ENCODE data around the gene CDK11A.
"Not testable (repeated sequence)": the region's sequence is repeated elsewhere in the genome, so short reads cannot be mapped to it uniquely, and the experiment has no call there.

Gene CDK11A

DNA sequence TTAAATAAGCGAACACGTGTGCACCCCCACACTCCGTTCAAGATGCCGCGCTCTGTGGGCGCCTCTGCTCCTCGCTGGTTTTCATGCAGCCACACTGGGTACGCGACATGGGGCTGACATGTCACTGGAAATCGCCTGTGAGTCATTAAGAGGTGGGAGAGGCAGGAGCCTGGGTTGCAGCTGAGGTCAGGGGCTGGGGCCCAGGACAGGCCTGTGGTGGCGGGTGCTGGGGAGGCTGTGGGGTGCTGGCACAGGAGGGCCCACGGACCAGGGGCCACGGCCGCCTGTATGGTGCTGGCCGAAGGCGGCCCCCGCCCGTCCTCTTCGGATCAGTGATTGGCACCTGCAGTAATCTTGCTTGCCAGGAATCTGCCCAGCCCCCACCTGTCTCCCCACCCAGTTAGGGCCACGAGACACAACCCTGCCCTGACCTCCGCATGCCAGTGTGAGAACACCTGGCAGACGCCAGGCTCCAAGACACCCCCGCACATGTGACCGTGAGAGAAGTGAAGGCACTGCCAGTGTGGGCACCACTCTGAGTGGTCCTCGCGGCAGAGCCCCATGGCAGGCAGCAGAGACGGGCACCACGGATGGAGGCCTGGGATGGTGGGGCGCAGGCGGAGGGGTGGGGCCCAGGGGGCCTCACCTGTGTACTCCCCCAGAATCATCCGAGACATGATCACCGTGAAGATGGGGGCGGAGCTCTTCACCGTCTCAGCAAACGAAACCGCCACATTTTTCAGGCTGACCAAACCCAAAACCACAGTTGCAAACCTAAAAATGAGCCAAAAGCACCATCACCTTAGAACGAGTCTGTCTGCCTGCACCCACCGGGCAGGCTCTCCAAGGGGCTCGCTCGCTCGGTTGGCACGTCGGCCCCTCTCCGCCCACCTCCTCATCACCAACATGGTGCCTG is 13.8 kb upstream of the CDK11A start:
- not testable (repeated sequence) for H3K36me3 ChIP-seq (ENCODE audit: insufficient read depth, low read length); H3K4me3 ChIP-seq (ENCODE audit: low read depth, low read length); H3K4me1 ChIP-seq (ENCODE audit: control insufficient read depth, insufficient read depth, low read length, unreplicated experiment); H3K27ac ChIP-seq (ENCODE audit: low read depth, low read length); H3K79me2 ChIP-seq (ENCODE audit: control insufficient read depth, insufficient read depth, low read length, unreplicated experiment); H3K27me3 ChIP-seq (ENCODE audit: insufficient read depth, low read length); H2AFZ ChIP-seq (ENCODE audit: low read length, unreplicated experiment)

DNA sequence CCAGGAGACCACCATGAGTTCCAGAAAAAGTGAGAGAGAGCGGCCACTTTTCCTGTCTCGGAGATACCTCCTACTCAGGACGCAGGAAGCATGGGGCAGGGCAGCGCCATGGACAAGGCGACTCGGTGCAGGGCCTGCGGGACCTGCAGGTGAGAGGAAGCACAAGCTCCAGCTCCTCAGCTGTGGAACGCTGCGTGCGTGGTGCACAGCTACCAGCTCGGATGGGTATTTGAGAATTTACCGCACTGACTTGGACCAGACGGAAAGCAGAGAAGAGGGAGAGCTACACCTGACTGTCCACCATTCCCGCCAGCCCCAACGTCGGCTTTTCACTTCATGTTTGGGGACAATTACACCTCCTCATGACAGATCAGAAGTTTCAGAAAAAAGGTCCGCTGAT is 8.2 kb upstream of the CDK11A start:
- Histone ChIP-seq H3K27ac (ENCODE audit: low read depth, low read length) (no peak overlapping the region), H3K36me3 (ENCODE audit: insufficient read depth, low read length) (peaks cover 3% of the 10 kb centered on the region; the same call in 1 of the 2 replicates), H3K27me3 (ENCODE audit: insufficient read depth, low read length) (no peaks in the 10 kb centered on the region), H2AFZ (ENCODE audit: low read length, unreplicated experiment) (no peak overlapping the region), H3K79me2 (ENCODE audit: control insufficient read depth, insufficient read depth, low read length, unreplicated experiment) (no peaks in the 10 kb centered on the region), H3K4me3 (ENCODE audit: low read depth, low read length) (no peak overlapping the region), H3K4me1 (ENCODE audit: control insufficient read depth, insufficient read depth, low read length, unreplicated experiment) (peaks cover 13% of the 10 kb centered on the region)

GRCh38 chr1:1730870-1731269 is 6.7 kb upstream of the CDK11A start:
- Histone ChIP-seq H3K27me3 (ENCODE audit: insufficient read depth, low read length) (no peaks in the 10 kb centered on the region), H3K36me3 (ENCODE audit: insufficient read depth, low read length) (peaks cover 3% of the 10 kb centered on the region; the same call in 1 of the 2 replicates)

DNA sequence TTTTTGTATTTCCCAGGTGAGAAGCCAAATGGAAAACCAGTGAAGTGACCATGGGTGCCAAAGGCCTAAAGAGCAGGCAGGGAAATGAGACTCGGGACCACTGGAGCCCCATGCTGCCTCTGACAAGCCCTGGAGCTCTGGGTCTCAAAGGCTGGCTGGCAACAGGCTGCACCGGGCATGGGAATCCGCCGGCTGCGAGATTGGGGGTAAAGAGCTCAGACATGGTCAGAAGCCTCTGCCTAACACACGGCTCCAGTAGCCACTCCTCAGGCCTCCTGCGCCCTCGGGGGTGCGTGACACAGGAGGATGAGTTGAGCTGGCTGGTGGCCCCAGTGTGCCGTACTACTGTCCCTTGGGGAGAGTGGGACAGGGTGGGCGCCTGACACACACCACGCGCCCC is 6.1 kb upstream of the CDK11A start:
- H3K27me3 ChIP-seq (ENCODE audit: insufficient read depth, low read length); H3K36me3 ChIP-seq (ENCODE audit: insufficient read depth, low read length); H3K79me2 ChIP-seq (ENCODE audit: control insufficient read depth, insufficient read depth, low read length, unreplicated experiment); H3K4me3 ChIP-seq (ENCODE audit: low read depth, low read length); H3K27ac ChIP-seq (ENCODE audit: low read depth, low read length); H2AFZ ChIP-seq (ENCODE audit: low read length, unreplicated experiment): not testable (repeated sequence)
- H3K4me1 ChIP-seq (ENCODE audit: control insufficient read depth, insufficient read depth, low read length, unreplicated experiment), result peaks cover 13% of the 10 kb centered on the region

More at GRCh38 chr1:1730870-1731269, 6.7 kb upstream of the CDK11A start:
- Histone ChIP-seq H2AFZ (ENCODE audit: low read length, unreplicated experiment) (no peak overlapping the region), H3K27ac (ENCODE audit: low read depth, low read length) (no peak overlapping the region), H3K79me2 (ENCODE audit: control insufficient read depth, insufficient read depth, low read length, unreplicated experiment) (no peaks in the 10 kb centered on the region), H3K4me1 (ENCODE audit: control insufficient read depth, insufficient read depth, low read length, unreplicated experiment) (peaks cover 13% of the 10 kb centered on the region), H3K4me3 (ENCODE audit: low read depth, low read length) (no peak overlapping the region)

DNA sequence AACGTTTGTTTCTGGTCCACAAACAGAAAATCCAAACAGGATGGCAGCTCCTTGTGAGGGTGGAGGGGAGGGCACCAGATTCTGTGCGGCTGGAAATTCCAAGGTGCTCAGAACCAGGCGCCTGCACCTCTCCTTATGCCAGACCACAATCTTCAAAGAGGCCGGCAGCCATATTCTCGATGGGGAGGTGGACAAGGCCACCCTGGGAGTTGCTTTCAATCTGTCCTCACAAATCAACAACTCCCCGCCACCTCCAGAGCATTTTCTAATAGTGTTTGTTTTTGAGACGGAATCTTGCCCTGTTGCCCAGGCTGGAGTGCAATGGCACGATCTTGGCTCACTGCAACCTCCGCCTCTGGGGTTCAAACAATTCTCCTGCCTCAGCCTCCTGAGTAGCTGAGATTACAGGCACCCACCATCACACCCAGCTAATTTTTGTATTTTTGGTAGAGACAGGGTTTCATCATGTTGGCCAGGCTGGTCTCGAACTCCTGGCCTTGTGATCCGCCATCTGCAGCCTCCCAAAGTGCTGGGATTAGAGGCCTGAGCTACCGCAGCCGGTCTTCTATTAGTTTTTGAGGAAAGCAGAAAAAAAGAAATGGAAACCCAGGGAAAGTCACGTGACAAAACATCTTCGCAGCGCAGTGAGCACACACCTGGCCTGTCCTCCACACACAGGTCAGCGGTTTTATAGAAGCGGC is 5.1 kb upstream of the CDK11A start:
- not testable (repeated sequence) for H3K27me3 ChIP-seq (ENCODE audit: insufficient read depth, low read length); H2AFZ ChIP-seq (ENCODE audit: low read length, unreplicated experiment); H3K79me2 ChIP-seq (ENCODE audit: control insufficient read depth, insufficient read depth, low read length, unreplicated experiment); H3K4me3 ChIP-seq (ENCODE audit: low read depth, low read length); H3K36me3 ChIP-seq (ENCODE audit: insufficient read depth, low read length)
- H3K27ac ChIP-seq (ENCODE audit: low read depth, low read length), result peak overlapping the region; percentile 95
- peaks cover 13% of the 10 kb centered on the region for H3K4me1 ChIP-seq (ENCODE audit: control insufficient read depth, insufficient read depth, low read length, unreplicated experiment)

- H3K27me3 ChIP-seq (ENCODE audit: insufficient read depth, low read length); H3K36me3 ChIP-seq (ENCODE audit: insufficient read depth, low read length); H3K79me2 ChIP-seq (ENCODE audit: control insufficient read depth, insufficient read depth, low read length, unreplicated experiment): not testable (repeated sequence)
- H3K27ac ChIP-seq (ENCODE audit: low read depth, low read length), result peak overlapping the region; percentile 95
- peak overlapping the region; percentile 92 for H2AFZ ChIP-seq (ENCODE audit: low read length, unreplicated experiment)
- H3K4me3 ChIP-seq (ENCODE audit: low read depth, low read length), result peak overlapping the region; percentile 65; the same call in 1 of the 2 replicates
- H3K4me1 ChIP-seq (ENCODE audit: control insufficient read depth, insufficient read depth, low read length, unreplicated experiment), result peaks cover 13% of the 10 kb centered on the region
These were observed 4.3 kb upstream of the CDK11A start for GRCh38 chr1:1728308-1729005.

GRCh38 chr1:1727131-1727651 is 3.0 kb upstream of the CDK11A start:
- not testable (repeated sequence) for H3K27ac ChIP-seq (ENCODE audit: low read depth, low read length); H3K4me3 ChIP-seq (ENCODE audit: low read depth, low read length)
- H3K4me1 ChIP-seq (ENCODE audit: control insufficient read depth, insufficient read depth, low read length, unreplicated experiment), result peaks cover 13% of the 10 kb centered on the region

GRCh38 chr1:1726088-1726487 is 1.9 kb upstream of the CDK11A start:
- not testable (repeated sequence) for H3K4me3 ChIP-seq (ENCODE audit: low read depth, low read length); H3K79me2 ChIP-seq (ENCODE audit: control insufficient read depth, insufficient read depth, low read length, unreplicated experiment); H3K36me3 ChIP-seq (ENCODE audit: insufficient read depth, low read length); H3K27me3 ChIP-seq (ENCODE audit: insufficient read depth, low read length); H3K27ac ChIP-seq (ENCODE audit: low read depth, low read length); H2AFZ ChIP-seq (ENCODE audit: low read length, unreplicated experiment)
- peaks cover 13% of the 10 kb centered on the region for H3K4me1 ChIP-seq (ENCODE audit: control insufficient read depth, insufficient read depth, low read length, unreplicated experiment)

More at GRCh38 chr1:1727131-1727651, 3.0 kb upstream of the CDK11A start:
- not testable (repeated sequence) for H3K79me2 ChIP-seq (ENCODE audit: control insufficient read depth, insufficient read depth, low read length, unreplicated experiment); H3K27me3 ChIP-seq (ENCODE audit: insufficient read depth, low read length); H3K36me3 ChIP-seq (ENCODE audit: insufficient read depth, low read length); H2AFZ ChIP-seq (ENCODE audit: low read length, unreplicated experiment)

DNA sequence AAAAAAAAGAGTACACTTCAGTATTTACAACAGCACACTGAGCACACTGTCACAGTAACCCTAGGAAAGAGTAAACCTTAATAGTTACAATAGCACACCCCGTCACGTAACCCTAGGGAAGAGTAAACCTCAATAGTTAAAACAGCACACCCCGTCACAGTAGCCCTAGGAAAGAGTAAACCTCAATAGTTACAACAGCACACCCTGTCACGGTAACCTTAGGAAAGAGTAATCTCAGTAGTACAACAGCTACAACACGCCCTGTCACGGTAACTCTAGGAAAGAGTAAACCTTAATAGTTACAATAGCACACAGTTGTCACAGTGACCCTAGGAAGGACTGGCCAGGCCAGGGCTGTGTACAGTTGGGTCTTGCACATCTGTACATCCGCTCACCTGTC is 3.0 kb downstream of the CDK11A start:
- H3K4me1 ChIP-seq (ENCODE audit: control insufficient read depth, insufficient read depth, low read length, unreplicated experiment), result no peaks in the 10 kb centered on the region
- H3K27ac ChIP-seq (ENCODE audit: low read depth, low read length), result no peak overlapping the region
- peaks cover 12% of the 10 kb centered on the region for H3K79me2 ChIP-seq (ENCODE audit: control insufficient read depth, insufficient read depth, low read length, unreplicated experiment)
- no peaks in the 10 kb centered on the region for H3K27me3 ChIP-seq (ENCODE audit: insufficient read depth, low read length)
- H3K4me3 ChIP-seq (ENCODE audit: low read depth, low read length), result no peak overlapping the region
- H3K36me3 ChIP-seq (ENCODE audit: insufficient read depth, low read length), result 0 out of 2 replicates have a peak, but pooled peaks cover 4% of the 10 kb centered on the region
- no peak overlapping the region for H2AFZ ChIP-seq (ENCODE audit: low read length, unreplicated experiment)

GRCh38 chr1:1715109-1715883 is 8.9 kb downstream of the CDK11A start:
- not testable (repeated sequence) for H2AFZ ChIP-seq (ENCODE audit: low read length, unreplicated experiment)

More at GRCh38 chr1:1715109-1715883, 8.9 kb downstream of the CDK11A start:
- H3K27ac ChIP-seq (ENCODE audit: low read depth, low read length); H3K4me3 ChIP-seq (ENCODE audit: low read depth, low read length); H3K27me3 ChIP-seq (ENCODE audit: insufficient read depth, low read length); H3K79me2 ChIP-seq (ENCODE audit: control insufficient read depth, insufficient read depth, low read length, unreplicated experiment); H3K4me1 ChIP-seq (ENCODE audit: control insufficient read depth, insufficient read depth, low read length, unreplicated experiment); H3K36me3 ChIP-seq (ENCODE audit: insufficient read depth, low read length): not testable (repeated sequence)

Measured in ACC112 (cell line).